ENCODE data around the gene FANCE. TPM values are rescaled to one million over a fixed set of nuclear protein-coding genes. Genes with fewer than 3 reads are reported as not detected.

FANCE gene
- total RNA-seq, 1 experiment from 2014 or later = 4.3 TPM

DNA sequence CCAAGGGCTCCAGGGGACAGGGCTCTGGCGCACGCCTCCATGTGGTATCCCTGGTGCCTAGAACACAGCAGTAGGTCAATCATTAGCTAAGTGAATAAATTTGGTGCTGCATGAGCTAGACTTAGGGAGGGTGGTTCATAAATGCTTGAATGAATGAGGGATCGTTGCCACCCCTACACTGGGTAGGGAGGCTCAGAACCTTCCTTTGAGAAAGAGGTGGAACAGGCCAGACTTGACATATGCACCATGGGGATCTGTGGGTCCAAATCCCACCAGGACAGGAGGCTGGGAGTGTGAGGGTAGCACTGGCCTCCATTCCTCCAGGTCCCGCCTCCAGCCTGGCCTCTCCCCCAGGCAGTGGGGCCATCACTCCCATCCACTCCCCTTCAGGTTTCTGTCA lies 30.9 kb downstream of the FANCE start:
- no peak for ATAC-seq
- TSS peak; percentile 30 for BruUV-seq (replicated peaks)
- Histone ChIP-seq H3K4me1 (ENCODE audit: control insufficient read depth, insufficient read depth, low read length) (peaks cover 11% of the 10 kb centered on the region), H3K9me3 (ENCODE audit: control insufficient read depth, insufficient read depth, low read depth, low read length) (no peaks in the 10 kb centered on the region), H3K36me3 (ENCODE audit: control insufficient read depth, insufficient read depth, low read length) (no peaks in the 10 kb centered on the region), H3K27ac (ENCODE audit: low read length) (no peak overlapping the region), H3K27me3 (ENCODE audit: control insufficient read depth, insufficient read depth, low read length) (no peaks in the 10 kb centered on the region), H3K4me3 (ENCODE audit: low read depth in 2 of 2, low read length in 2 of 2) (no peak overlapping the region)
- no peak for DNase-seq (ENCODE audit: low read depth, low spot score)
- intact Hi-C loops (cut with micrococcal nuclease; ENCODE audit: unreplicated experiment) (no loop called here), in situ Hi-C loops (cut with HindIII; ENCODE audit: low pct_unique_long_range_greater_than_20kb, low sequenced_read_pairs) (no loop called here)
- POLR2A ChIA-PET = no interaction called here
- TF ChIP-seq TCF7L2 (IDR thresholded peaks at IDR 0.05; ENCODE audit: low read depth, low read length) (no peak), SIN3A (IDR thresholded peaks at IDR 0.05; ENCODE audit: borderline replicate concordance, insufficient read depth, low read depth, low read length) (no peak), POLR2AphosphoS5 (IDR thresholded peaks at IDR 0.05; ENCODE audit: low read depth, low read length) (no peak)
- TF ChIP-seq, protein P1, sequence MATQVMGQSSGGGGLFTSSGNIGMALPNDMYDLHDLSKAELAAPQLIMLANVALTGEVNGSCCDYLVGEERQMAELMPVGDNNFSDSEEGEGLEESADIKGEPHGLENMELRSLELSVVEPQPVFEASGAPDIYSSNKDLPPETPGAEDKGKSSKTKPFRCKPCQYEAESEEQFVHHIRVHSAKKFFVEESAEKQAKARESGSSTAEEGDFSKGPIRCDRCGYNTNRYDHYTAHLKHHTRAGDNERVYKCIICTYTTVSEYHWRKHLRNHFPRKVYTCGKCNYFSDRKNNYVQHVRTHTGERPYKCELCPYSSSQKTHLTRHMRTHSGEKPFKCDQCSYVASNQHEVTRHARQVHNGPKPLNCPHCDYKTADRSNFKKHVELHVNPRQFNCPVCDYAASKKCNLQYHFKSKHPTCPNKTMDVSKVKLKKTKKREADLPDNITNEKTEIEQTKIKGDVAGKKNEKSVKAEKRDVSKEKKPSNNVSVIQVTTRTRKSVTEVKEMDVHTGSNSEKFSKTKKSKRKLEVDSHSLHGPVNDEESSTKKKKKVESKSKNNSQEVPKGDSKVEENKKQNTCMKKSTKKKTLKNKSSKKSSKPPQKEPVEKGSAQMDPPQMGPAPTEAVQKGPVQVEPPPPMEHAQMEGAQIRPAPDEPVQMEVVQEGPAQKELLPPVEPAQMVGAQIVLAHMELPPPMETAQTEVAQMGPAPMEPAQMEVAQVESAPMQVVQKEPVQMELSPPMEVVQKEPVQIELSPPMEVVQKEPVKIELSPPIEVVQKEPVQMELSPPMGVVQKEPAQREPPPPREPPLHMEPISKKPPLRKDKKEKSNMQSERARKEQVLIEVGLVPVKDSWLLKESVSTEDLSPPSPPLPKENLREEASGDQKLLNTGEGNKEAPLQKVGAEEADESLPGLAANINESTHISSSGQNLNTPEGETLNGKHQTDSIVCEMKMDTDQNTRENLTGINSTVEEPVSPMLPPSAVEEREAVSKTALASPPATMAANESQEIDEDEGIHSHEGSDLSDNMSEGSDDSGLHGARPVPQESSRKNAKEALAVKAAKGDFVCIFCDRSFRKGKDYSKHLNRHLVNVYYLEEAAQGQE (IDR thresholded peaks at IDR 0.05; ENCODE audit: insufficient read depth in 1 of 2, low read depth in 2 of 2, low read length in 1 of 2) = no peak
- TF ChIP-seq, protein P2, sequence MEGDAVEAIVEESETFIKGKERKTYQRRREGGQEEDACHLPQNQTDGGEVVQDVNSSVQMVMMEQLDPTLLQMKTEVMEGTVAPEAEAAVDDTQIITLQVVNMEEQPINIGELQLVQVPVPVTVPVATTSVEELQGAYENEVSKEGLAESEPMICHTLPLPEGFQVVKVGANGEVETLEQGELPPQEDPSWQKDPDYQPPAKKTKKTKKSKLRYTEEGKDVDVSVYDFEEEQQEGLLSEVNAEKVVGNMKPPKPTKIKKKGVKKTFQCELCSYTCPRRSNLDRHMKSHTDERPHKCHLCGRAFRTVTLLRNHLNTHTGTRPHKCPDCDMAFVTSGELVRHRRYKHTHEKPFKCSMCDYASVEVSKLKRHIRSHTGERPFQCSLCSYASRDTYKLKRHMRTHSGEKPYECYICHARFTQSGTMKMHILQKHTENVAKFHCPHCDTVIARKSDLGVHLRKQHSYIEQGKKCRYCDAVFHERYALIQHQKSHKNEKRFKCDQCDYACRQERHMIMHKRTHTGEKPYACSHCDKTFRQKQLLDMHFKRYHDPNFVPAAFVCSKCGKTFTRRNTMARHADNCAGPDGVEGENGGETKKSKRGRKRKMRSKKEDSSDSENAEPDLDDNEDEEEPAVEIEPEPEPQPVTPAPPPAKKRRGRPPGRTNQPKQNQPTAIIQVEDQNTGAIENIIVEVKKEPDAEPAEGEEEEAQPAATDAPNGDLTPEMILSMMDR (IDR thresholded peaks at IDR 0.05) = no peak
- CTCF ChIA-PET = no interaction called here

GRCh38 chr6:35483490-35483889 lies 31.4 kb downstream of the FANCE start:
- CTCF ChIA-PET = no interaction called here
- BruUV-seq (replicated peaks) = no TSS peak

More at GRCh38 chr6:35483490-35483889, 31.4 kb downstream of the FANCE start:
- intact Hi-C loops (cut with micrococcal nuclease; ENCODE audit: unreplicated experiment) = no loop called here
- Histone ChIP-seq H3K9me3 (ENCODE audit: control insufficient read depth, insufficient read depth, low read depth, low read length) (no peaks in the 10 kb centered on the region), H3K36me3 (ENCODE audit: control insufficient read depth, insufficient read depth, low read length) (no peaks in the 10 kb centered on the region), H3K4me1 (ENCODE audit: control insufficient read depth, insufficient read depth, low read length) (peaks cover 15% of the 10 kb centered on the region), H3K27me3 (ENCODE audit: control insufficient read depth, insufficient read depth, low read length) (no peaks in the 10 kb centered on the region), H3K4me3 (ENCODE audit: low read depth in 2 of 2, low read length in 2 of 2) (no peak overlapping the region), H3K27ac (ENCODE audit: low read length) (no peak overlapping the region)
- POLR2A ChIA-PET = interaction anchor here (0.6 kb wide), 1 partner anchor 122 kb away, joined by 3 read pairs; no protein-coding TSS in a partner anchor
- in situ Hi-C loops (cut with HindIII; ENCODE audit: low pct_unique_long_range_greater_than_20kb, low sequenced_read_pairs) = no loop called here
- ATAC-seq = no peak
- DNase-seq (ENCODE audit: low read depth, low spot score) = no peak
- no peak for TF ChIP-seq SIN3A (IDR thresholded peaks at IDR 0.05; ENCODE audit: borderline replicate concordance, insufficient read depth, low read depth, low read length)
- TF ChIP-seq, protein P2 (IDR thresholded peaks at IDR 0.05) = no peak
- no peak for TF ChIP-seq TCF7L2 (IDR thresholded peaks at IDR 0.05; ENCODE audit: low read depth, low read length)
- TF ChIP-seq POLR2AphosphoS5 (IDR thresholded peaks at IDR 0.05; ENCODE audit: low read depth, low read length) = no peak
- TF ChIP-seq, protein P1 (IDR thresholded peaks at IDR 0.05; ENCODE audit: insufficient read depth in 1 of 2, low read depth in 2 of 2, low read length in 1 of 2) = no peak
